Measurements from ENCODE around the gene ATAT1. TPM values are rescaled to one million over a fixed set of nuclear protein-coding genes. Genes with fewer than 3 reads are reported as not detected.
A peak's percentile ranks its signal among the peaks of the same experiment; 100 is the strongest.

The ATAT1 gene
- total and polyA plus RNA-seq, 9 of the 15 experiments (the other 6 are each of a cell fraction or from before 2014, with no cell fraction given) = 0.65 to 5.8 (median 1.6) TPM

GRCh38 chr6:30678964-30679726 lies 52.5 kb downstream of the ATAT1 start (continued):
- no peak for TF ChIP-seq ZNF584 (CRISPR knock-in tag; IDR thresholded peaks at IDR 0.05; ENCODE audit: low read depth)
- peak; percentile 49; the same call in 1 of the 2 replicates for TF ChIP-seq BHLHE40 (IDR thresholded peaks at IDR 0.05; ENCODE audit: low read length)
- peak; percentile 84 for TF ChIP-seq ESRRA (IDR thresholded peaks at IDR 0.05; ENCODE audit: borderline replicate concordance, low read depth)
- peak; percentile 22; the same call in 1 of the 2 replicates for TF ChIP-seq TCF3 (CRISPR knock-in tag; IDR thresholded peaks at IDR 0.05)
- no peak for TF ChIP-seq CBFA2T2 (conservative IDR thresholded peaks at IDR 0.05)
- TF ChIP-seq ZNF668 (CRISPR knock-in tag; IDR thresholded peaks at IDR 0.05) = no peak
- no peak for TF ChIP-seq ZNF134 (CRISPR knock-in tag; conservative IDR thresholded peaks at IDR 0.05)
- peak; percentile 65 for TF ChIP-seq RBFOX2 (IDR thresholded peaks at IDR 0.05; ENCODE audit: low read depth, low read length)
- TF ChIP-seq FOXK2 (conservative IDR thresholded peaks at IDR 0.05 in 1 of 2, IDR thresholded peaks at IDR 0.05 in 1 of 2; ENCODE audit: low read depth in 2 of 2) = no peak
- no peak for TF ChIP-seq NFRKB (IDR thresholded peaks at IDR 0.05; ENCODE audit: low read depth)
- TF ChIP-seq ZNF124 (CRISPR knock-in tag; IDR thresholded peaks at IDR 0.05) = no peak
- TF ChIP-seq FOXK1 (CRISPR knock-in tag; IDR thresholded peaks at IDR 0.05; ENCODE audit: borderline replicate concordance) = no peak
- TF ChIP-seq TSC22D4 (tag; IDR thresholded peaks at IDR 0.05) = no peak
- TF ChIP-seq ZBTB7A (IDR thresholded peaks at IDR 0.05; ENCODE audit: borderline replicate concordance, control insufficient read depth, low read depth, low read length) = peak; percentile 92
- TF ChIP-seq TCFL5 (CRISPR knock-in tag; conservative IDR thresholded peaks at IDR 0.05) = no peak
- no peak for TF ChIP-seq ZNF644 (tag; IDR thresholded peaks at IDR 0.05; ENCODE audit: low read depth)
- TF ChIP-seq, protein P1, sequence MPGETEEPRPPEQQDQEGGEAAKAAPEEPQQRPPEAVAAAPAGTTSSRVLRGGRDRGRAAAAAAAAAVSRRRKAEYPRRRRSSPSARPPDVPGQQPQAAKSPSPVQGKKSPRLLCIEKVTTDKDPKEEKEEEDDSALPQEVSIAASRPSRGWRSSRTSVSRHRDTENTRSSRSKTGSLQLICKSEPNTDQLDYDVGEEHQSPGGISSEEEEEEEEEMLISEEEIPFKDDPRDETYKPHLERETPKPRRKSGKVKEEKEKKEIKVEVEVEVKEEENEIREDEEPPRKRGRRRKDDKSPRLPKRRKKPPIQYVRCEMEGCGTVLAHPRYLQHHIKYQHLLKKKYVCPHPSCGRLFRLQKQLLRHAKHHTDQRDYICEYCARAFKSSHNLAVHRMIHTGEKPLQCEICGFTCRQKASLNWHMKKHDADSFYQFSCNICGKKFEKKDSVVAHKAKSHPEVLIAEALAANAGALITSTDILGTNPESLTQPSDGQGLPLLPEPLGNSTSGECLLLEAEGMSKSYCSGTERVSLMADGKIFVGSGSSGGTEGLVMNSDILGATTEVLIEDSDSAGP (CRISPR knock-in tag; IDR thresholded peaks at IDR 0.05) = peak; percentile 37; the same call in 1 of the 2 replicates
- TF ChIP-seq, protein P2, sequence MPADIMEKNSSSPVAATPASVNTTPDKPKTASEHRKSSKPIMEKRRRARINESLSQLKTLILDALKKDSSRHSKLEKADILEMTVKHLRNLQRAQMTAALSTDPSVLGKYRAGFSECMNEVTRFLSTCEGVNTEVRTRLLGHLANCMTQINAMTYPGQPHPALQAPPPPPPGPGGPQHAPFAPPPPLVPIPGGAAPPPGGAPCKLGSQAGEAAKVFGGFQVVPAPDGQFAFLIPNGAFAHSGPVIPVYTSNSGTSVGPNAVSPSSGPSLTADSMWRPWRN (IDR thresholded peaks at IDR 0.05; ENCODE audit: low read depth) = no peak
- TF ChIP-seq ZSCAN32 (CRISPR knock-in tag; IDR thresholded peaks at IDR 0.05) = no peak
- no peak for TF ChIP-seq MEIS2 (IDR thresholded peaks at IDR 0.05; ENCODE audit: partially characterized antibody)
- peak; percentile 37; the same call in 1 of the 2 replicates for TF ChIP-seq KLF13 (tag; IDR thresholded peaks at IDR 0.05; ENCODE audit: borderline replicate concordance, low read depth)
- TF ChIP-seq, protein P3, sequence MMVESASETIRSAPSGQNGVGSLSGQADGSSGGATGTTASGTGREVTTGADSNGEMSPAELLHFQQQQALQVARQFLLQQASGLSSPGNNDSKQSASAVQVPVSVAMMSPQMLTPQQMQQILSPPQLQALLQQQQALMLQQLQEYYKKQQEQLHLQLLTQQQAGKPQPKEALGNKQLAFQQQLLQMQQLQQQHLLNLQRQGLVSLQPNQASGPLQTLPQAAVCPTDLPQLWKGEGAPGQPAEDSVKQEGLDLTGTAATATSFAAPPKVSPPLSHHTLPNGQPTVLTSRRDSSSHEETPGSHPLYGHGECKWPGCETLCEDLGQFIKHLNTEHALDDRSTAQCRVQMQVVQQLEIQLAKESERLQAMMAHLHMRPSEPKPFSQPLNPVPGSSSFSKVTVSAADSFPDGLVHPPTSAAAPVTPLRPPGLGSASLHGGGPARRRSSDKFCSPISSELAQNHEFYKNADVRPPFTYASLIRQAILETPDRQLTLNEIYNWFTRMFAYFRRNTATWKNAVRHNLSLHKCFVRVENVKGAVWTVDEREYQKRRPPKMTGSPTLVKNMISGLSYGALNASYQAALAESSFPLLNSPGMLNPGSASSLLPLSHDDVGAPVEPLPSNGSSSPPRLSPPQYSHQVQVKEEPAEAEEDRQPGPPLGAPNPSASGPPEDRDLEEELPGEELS (CRISPR knock-in tag; IDR thresholded peaks at IDR 0.05; ENCODE audit: borderline replicate concordance) = no peak
- no peak for TF ChIP-seq ZNF717 (CRISPR knock-in tag; IDR thresholded peaks at IDR 0.05)
- TF ChIP-seq CBX8 (IDR thresholded peaks at IDR 0.05; ENCODE audit: borderline replicate concordance, extremely low read depth, low read depth, low read length, poor library complexity, severe bottlenecking) = no peak

Data from K562 (cell line).